Aorta (tissue), 5 donors: ENCODE results near the gene EDNRA. TPM values are rescaled to one million over a fixed set of nuclear protein-coding genes. Genes with fewer than 3 reads are reported as not detected.

Experiments used
- ATAC-seq: fragments of 200-7000 bp; cut with Tn5 transposase; one replicate; pipeline ENCODE4 v1.9.1; 2022; ENCODE audit warnings: moderate library complexity; ENCODE audit not compliant: low FRiP score
- DNase-seq, 2 donors: peaks; one replicate each; pipeline ENCODE4 v3.0.0-alpha.2; 2020
- H3K27ac ChIP-seq, 2 donors: one replicate each; pipeline ENCODE4 v1.5.1; 2013; ENCODE audit warnings: low read length in 2 of 2, mild to moderate bottlenecking in 2 of 2, moderate library complexity in 2 of 2, control low read depth in 1 of 2, inconsistent platforms in 1 of 2, low read depth in 1 of 2
- H3K27me3 ChIP-seq, 2 donors: one replicate each; pipeline ENCODE4 v1.6.1; 2013; ENCODE audit warnings: control low read depth in 1 of 2, low read length in 1 of 2, mild to moderate bottlenecking in 1 of 2, moderate library complexity in 1 of 2; ENCODE audit not compliant: insufficient read depth in 2 of 2, control insufficient read depth in 1 of 2
- H3K36me3 ChIP-seq, 2 donors: one replicate each; pipeline ENCODE4 v1.6.1; 2013; ENCODE audit warnings: control low read depth in 1 of 2, low read length in 1 of 2, mild to moderate bottlenecking in 1 of 2; ENCODE audit not compliant: insufficient read depth in 2 of 2, control insufficient read depth in 1 of 2
- H3K4me1 ChIP-seq, 2 donors: one replicate each; pipeline ENCODE4 v1.6.1; 2013; ENCODE audit warnings: low read length in 2 of 2, control low read depth in 1 of 2, mild to moderate bottlenecking in 1 of 2, moderate library complexity in 1 of 2; ENCODE audit not compliant: insufficient read depth in 2 of 2, control insufficient read depth in 1 of 2
- H3K4me3 ChIP-seq, 2 donors: one replicate each; pipeline ENCODE4 v1.5.1; 2013; ENCODE audit warnings: low read length in 2 of 2, control low read depth in 1 of 2, mild to moderate bottlenecking in 1 of 2
- H3K9me3 ChIP-seq: one replicate; pipeline ENCODE4 v1.6.1; 2013; ENCODE audit warnings: mild to moderate bottlenecking, low read length; ENCODE audit not compliant: control insufficient read depth
- WGBS, 2 donors: extraction: QIAGEN DNeasy Blood & Tissue Kit; methylation state at CpG; one replicate each; pipeline ENCODE4 v1.1.7; 2013; 5-methylcytosine and 5-hydroxymethylcytosine counted together
- intact Hi-C, 2 donors: fragments of 100-400 bp; cut with DNase I; formaldehyde crosslinking; loops; one replicate each; pipeline versions ENCODE4 v1.14.2 to v1.15.0; 2022
- polyA plus RNA-seq, 2 donors: library from polyadenylated mRNA; stranded (reverse); fragments of 200-250 nt; gene quantifications; one replicate each; pipeline ENCODE4 v1.2.3, GENCODE V29; 2013
- total RNA-seq, 2 donors: library from RNA; stranded (reverse); fragmentation: NEBNext Ultra II Directional; extraction: Animal tissue kit (Norgen Biotek cat#: 25700); gene quantifications; one replicate each; pipeline ENCODE4 v1.2.1, GENCODE V29; 2021
- donor health status: healthy with polysubstance abuse.
- donor health status: Bipolar disorder and iron deficiency.
- donor health status: DM: no; HTN: no; CAD: no.
- donor health status: DM: no; HTN: no; CAD: no.
- donor health status: DM: yes; HTN: yes; CAD: no.

EDNRA gene
- total and polyA plus RNA-seq, 4 donors: 2.1 to 28.0 (median 14.5) TPM

- Histone ChIP-seq H3K27me3 (no peaks in the 10 kb centered on the region), H3K9me3 (peaks cover 3% of the 10 kb centered on the region), H3K27ac (no peak overlapping the region), H3K4me3 (no peak overlapping the region), H3K4me1 (peaks cover 0 to 3% of the 10 kb centered on the region in 2 donors), H3K36me3 (no peaks in the 10 kb centered on the region)
- no peak for DNase-seq
- no peak for ATAC-seq
- intact Hi-C loops: no loop called here
- WGBS, 2 donors: 98 to 100% methylated on average over 2 of the region's 2 CpGs
Measured at GRCh38 chr4:147465461-147465860, 15.4 kb upstream of the EDNRA start.

- Histone ChIP-seq H3K36me3 (no peaks in the 10 kb centered on the region), H3K9me3 (peaks cover 2% of the 10 kb centered on the region), H3K4me1 (peaks cover 0 to 5% of the 10 kb centered on the region in 2 donors), H3K27ac (no peak overlapping the region), H3K4me3 (no peak overlapping the region), H3K27me3 (no peaks in the 10 kb centered on the region)
- ATAC-seq (no peak), DNase-seq (no peak)
- intact Hi-C loops: no loop called here
Measured at GRCh38 chr4:147477439-147477838, 3.5 kb upstream of the EDNRA start.

DNA sequence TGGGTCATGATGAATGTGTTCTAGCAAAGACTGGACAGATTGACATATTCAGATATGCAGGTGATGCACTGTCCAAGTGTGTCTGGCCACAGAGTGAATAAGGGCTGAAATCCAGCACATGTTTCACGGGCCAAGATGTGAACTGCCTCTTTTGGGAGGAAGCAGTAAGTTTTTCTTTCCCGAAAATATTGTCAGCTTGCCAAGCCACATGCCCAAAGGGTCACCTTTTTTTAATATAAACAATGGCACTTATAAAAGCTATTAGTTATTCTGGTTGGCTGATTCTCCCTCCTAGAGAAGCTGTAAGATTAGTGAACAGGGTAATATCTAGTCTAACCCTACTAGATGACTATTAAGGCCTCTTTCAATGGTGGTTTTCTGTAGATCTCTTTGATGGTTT lies 1.5 kb upstream of the EDNRA start:
- H3K4me1 ChIP-seq: peaks cover 0 to 5% of the 10 kb centered on the region in 2 donors
- no peak overlapping the region for H3K27ac ChIP-seq
- H3K36me3 ChIP-seq: no peaks in the 10 kb centered on the region
- H3K27me3 ChIP-seq: no peaks in the 10 kb centered on the region
- no peak for ATAC-seq
- 5% methylated on average over 2 of the region's 2 CpGs for WGBS, 2 donors
- no peak for DNase-seq
- intact Hi-C loops: no loop called here
- H3K9me3 ChIP-seq: peaks cover under 1% of the 10 kb centered on the region
- no peak overlapping the region for H3K4me3 ChIP-seq

- no peaks in the 10 kb centered on the region for H3K27me3 ChIP-seq
- H3K36me3 ChIP-seq: no peaks in the 10 kb centered on the region
- DNase-seq (peak; percentile 78 to 84), ATAC-seq (peak; percentile 68)
- no peaks in the 10 kb centered on the region for H3K9me3 ChIP-seq
- intact Hi-C loops: no loop called here
- H3K4me3 ChIP-seq: peak overlapping the region in 1 of 2 donors; percentile 15
- H3K27ac ChIP-seq: peak overlapping the region in 1 of 2 donors; percentile 75
- 5% methylated on average over 5 of the region's 5 CpGs for WGBS, 2 donors
- H3K4me1 ChIP-seq: peaks cover 0 to 5% of the 10 kb centered on the region in 2 donors
Measured at GRCh38 chr4:147479786-147480185, 1.1 kb upstream of the EDNRA start.

- no peaks in the 10 kb centered on the region for H3K27me3 ChIP-seq
- peak in 1 of 2 donors; percentile 65 for DNase-seq
- intact Hi-C loops: no loop called here
- no peaks in the 10 kb centered on the region for H3K36me3 ChIP-seq
- ATAC-seq: no peak
- 23 to 35% methylated on average over 11 of the region's 11 CpGs for WGBS, 2 donors
- H3K4me1 ChIP-seq: peaks cover 0 to 7% of the 10 kb centered on the region in 2 donors
- H3K27ac ChIP-seq: peak overlapping the region; percentile 33 to 75
- H3K4me3 ChIP-seq: peak overlapping the region; percentile 86 to 90
- H3K9me3 ChIP-seq: no peaks in the 10 kb centered on the region
Measured at GRCh38 chr4:147480502-147480890, 401 bp upstream of the EDNRA start.

DNA sequence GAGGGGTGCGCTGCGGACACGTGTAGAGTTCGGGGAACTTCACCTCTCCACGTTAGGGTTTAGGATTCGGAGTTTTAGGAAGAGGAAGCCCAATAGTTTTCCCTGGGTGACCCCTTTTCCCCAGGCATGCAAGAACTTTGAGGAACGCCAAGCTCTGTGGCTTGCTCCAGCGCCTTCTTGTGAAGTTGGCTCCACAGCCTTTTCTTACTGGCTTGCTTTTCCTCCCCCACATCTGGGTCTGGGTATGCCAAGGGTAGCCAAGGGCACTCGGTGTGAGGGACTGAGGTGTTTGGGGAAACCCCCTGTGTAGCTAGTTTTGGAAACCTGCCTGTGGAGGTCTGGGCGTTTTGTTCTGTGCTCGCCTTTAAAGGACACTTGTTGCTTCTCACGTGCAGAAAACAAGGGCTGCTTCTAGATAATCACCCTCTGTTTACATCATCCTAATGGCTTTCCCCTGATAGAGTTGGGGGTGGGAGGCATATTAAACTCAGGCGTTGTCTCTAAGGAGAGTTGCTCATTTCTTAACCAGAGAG lies 746 bp downstream of the EDNRA start:
- Histone ChIP-seq H3K27me3 (no peaks in the 10 kb centered on the region), H3K9me3 (no peaks in the 10 kb centered on the region), H3K4me3 (peak overlapping the region; percentile 86 to 90), H3K27ac (peak overlapping the region; percentile 33 to 75), H3K36me3 (no peaks in the 10 kb centered on the region), H3K4me1 (peaks cover 0 to 13% of the 10 kb centered on the region in 2 donors)
- 1% methylated on average over 13 of the region's 13 CpGs for WGBS, 2 donors
- ATAC-seq: peak; percentile 1
- intact Hi-C loops: no loop called here
- no peak for DNase-seq

DNA sequence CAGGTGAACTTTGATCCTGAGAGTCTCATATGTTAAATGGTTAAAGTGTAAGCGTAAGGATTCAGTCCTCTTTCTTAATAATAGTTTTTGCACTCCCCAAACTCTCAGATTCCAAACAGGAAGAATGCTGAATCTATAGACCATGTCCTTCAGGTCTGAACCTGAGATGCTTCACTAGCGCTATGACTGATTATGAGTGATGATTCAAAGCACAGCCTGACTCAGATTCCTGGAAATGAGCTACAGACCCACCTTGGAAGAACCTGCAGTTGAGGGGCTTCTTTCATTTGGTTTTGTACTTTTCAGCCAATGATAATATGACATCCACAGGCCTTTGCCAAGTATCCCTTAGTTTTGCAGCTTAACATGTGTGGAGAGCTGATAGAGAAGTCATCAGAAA lies 1.4 kb downstream of the EDNRA start:
- peaks cover 0 to 13% of the 10 kb centered on the region in 2 donors for H3K4me1 ChIP-seq
- H3K4me3 ChIP-seq: peak overlapping the region in 1 of 2 donors; percentile 90
- DNase-seq: no peak
- H3K36me3 ChIP-seq: no peaks in the 10 kb centered on the region
- H3K27ac ChIP-seq: peak overlapping the region in 1 of 2 donors; percentile 21
- H3K9me3 ChIP-seq: no peaks in the 10 kb centered on the region
- H3K27me3 ChIP-seq: no peaks in the 10 kb centered on the region
- no peak for ATAC-seq
- intact Hi-C loops: no loop called here
- 36 to 45% methylated on average over 2 of the region's 2 CpGs for WGBS, 2 donors

GRCh38 chr4:147485167-147485566 lies 4.3 kb downstream of the EDNRA start:
- intact Hi-C loops: no loop called here
- H3K4me3 ChIP-seq: no peak overlapping the region
- no peak for DNase-seq

GRCh38 chr4:147487616-147488015 lies 6.7 kb downstream of the EDNRA start:
- DNase-seq (no peak), ATAC-seq (no peak)
- Histone ChIP-seq H3K4me1 (peaks cover 0 to 12% of the 10 kb centered on the region in 2 donors), H3K4me3 (no peak overlapping the region), H3K27me3 (no peaks in the 10 kb centered on the region), H3K36me3 (no peaks in the 10 kb centered on the region), H3K9me3 (no peaks in the 10 kb centered on the region), H3K27ac (no peak overlapping the region)
- intact Hi-C loops: no loop called here

More at GRCh38 chr4:147485167-147485566, 4.3 kb downstream of the EDNRA start:
- H3K4me1 ChIP-seq: peaks cover 0 to 8% of the 10 kb centered on the region in 2 donors
- no peaks in the 10 kb centered on the region for H3K36me3 ChIP-seq
- no peak for ATAC-seq
- 97 to 98% methylated on average over 2 of the region's 2 CpGs for whole genome bisulfite sequencing, 2 donors
- H3K27ac ChIP-seq: no peak overlapping the region
- no peaks in the 10 kb centered on the region for H3K27me3 ChIP-seq
- H3K9me3 ChIP-seq: no peaks in the 10 kb centered on the region
